HG03196 (cell line): ENCODE data around the gene USP48.

Experiments used
- ATAC-seq: cut with Tn5 transposase; IDR thresholded peaks from one replicate; pipeline ENCODE4 v1.9.1; 2021; ENCODE audit not compliant: unreplicated experiment

The USP48 gene

GRCh38 chr1:21670956-21671902 is 111.7 kb downstream of the USP48 start:
- ATAC-seq, result no peak

DNA sequence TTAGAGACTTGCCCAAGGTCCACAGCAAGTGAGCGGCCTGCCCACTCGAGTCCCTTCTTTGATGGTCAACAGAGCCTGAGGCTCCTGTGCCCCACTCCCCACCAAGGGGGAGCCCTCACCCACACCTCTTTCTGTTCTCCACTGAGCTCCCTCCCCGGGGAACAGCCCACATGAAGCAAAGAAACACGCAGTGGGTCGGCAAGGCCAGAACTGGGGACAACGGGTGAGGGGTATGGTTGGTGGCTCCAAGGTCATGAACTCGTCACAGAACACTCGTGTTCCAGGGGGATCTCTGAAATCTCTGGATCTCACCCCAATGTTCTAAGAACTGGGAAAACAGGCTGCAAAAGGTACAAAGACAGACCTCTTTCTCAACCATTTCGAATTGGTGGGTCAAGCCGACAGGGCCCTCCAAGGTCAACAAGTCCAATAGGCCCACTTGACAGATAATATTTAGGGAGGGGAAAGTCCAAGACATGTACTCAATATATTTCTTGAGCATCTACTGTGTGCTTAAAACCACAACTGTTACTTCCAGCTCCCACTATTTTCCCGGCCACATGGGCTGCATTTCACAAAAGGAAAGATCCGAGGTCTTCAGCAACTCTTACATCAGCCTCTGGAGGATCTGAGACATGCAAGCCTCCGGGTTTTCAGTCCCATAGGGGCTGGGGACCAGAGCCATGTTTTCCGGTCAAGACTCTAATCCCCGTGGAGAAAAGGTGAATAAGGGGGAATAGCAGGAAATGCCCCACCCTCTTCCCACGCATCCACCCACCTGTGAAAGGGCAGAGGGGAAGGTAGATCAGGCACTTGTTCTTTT is 112.7 kb downstream of the USP48 start:
- ATAC-seq, result no peak

DNA sequence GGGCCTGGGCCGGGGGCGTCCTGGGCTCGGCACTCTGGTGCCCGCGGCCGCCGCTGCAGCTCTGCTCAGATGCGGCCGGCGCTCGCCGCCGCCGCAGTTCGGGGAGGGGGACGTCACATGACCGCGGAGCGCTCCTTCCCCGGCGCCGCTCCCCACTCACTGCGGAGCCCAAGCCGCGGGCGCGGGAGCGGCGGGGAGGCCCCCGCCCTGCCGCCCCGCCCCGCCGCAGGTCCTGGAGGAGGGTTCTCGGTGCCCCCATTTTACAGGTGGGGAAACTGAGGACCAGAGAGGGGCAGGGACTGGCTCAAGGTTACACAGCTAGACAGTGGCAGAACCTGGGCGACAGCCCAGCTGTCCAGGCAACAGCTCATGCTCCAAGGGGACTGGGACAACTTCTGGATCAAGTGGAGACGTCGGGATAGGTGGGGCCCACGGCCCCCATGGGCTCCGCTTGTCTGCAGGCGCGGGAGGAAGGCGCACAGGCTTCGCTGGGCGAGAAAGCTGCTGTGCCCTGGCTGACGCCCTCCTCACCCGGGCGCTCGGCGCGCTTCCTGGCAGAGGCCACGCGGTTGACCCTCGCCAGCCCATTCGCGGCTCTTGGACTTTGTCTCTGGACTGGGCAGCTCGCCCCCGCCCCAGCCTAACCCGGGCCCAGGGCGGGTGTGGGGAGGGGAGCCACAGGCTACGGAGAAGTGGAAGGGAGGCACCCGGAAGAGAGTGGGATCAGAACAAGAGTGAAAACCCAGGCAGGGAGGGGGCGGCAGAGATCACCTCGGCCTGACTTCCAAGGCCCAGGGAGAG is 113.5 kb downstream of the USP48 start, which contains the start of gene RAP1GAP:
TSS of gene RAP1GAP (minus strand) at position 100 of the 801 bp plus-strand sequence. CDS start 49,325 bp downstream, outside the sequence.
- no peak for ATAC-seq

DNA sequence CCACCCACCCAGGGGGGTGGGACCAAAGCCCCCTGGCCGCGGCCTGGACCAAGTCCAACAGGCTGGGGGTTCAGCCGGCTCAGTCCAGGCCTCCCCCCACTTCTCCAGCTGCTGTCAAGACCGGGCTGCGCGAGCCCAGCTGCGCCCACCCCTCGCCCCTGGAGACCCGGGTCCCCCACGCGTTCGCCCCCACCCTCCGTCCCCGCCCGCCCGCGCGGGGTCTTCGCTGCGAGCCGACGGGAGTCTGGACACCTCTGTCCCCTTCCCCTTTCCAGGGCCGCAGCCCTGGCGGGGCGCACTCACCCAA is 114.0 kb downstream of the USP48 start:
- ATAC-seq, result no peak

DNA sequence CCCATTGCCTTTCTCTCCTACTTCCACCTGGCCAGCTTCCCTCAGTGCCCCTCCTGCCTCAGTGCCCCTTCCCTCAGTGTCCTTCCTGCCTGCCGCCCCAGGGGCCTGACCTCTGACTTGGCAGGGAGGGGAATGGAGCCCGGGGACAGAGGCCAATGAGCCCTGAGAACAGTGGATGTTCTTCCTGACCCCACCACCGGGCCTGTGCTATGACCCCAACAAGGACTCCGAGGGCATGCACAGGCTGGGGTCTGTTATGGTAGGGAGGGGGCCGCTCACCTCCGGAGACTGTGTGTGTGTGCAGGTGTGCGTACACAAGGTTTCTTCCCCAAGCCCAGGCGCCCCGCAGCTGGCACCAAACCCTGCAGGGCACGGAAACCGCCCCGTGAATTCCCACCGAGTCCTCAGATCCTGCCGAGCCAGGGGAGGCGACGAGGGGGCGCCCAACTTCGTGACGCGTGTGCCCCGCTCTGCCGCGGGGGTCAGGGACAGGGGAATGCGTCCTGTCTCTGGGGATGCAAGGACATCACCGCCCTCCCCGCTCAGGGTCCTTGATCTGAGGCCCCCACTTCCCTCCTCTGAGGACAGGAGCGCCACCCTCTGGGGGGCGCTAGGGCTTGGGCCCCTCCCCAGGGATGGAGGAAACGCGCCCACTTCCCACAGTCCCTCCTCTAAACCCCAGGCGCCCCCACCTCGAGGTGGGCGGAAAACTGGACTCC is 114.6 kb downstream of the USP48 start:
- ATAC-seq, result no peak

DNA sequence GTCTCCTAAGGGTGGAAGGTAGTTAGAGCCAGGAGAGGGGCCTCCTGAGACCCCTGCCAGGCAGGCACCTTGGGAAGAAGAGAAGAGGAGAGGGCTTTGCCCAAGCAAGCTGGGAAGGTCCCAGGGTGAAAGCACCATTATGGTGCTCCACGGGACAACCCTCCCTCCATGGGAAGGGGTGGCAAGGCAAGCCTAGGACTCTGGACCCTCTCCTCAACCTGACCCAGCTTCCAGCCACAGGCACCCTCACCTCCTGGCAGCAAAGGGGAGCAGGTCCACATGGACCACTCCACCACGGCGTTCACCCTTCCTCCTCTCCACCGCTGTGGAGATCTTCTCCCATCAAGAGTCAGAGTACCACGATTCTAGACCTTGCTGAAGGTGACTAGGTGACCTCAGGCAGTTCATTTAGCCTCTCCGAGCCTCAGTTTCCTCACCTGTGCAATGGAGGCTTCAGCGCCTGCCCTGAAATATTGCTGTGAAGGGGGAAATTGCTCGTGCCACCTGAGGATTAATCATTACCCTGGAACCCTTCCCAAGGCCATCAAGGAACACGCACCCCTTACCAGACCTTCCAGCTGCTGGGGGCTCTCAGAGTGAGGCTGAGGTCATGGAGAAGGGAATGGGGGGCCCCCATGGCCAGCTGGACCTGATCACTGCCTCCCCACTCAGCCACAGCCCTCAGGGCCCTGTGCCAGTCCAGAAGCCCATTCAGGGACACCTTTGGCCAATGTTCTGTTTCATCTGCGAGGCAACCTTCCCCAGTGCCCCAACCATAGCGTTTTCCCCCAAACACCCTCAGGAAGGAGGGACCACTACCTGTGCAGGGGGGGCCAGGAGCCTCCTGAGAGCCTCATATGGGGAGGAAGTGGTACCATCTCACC is 115.4 kb downstream of the USP48 start:
- no peak for ATAC-seq

- no peak for ATAC-seq
These were observed 116.2 kb downstream of the USP48 start for GRCh38 chr1:21666576-21667320.

DNA sequence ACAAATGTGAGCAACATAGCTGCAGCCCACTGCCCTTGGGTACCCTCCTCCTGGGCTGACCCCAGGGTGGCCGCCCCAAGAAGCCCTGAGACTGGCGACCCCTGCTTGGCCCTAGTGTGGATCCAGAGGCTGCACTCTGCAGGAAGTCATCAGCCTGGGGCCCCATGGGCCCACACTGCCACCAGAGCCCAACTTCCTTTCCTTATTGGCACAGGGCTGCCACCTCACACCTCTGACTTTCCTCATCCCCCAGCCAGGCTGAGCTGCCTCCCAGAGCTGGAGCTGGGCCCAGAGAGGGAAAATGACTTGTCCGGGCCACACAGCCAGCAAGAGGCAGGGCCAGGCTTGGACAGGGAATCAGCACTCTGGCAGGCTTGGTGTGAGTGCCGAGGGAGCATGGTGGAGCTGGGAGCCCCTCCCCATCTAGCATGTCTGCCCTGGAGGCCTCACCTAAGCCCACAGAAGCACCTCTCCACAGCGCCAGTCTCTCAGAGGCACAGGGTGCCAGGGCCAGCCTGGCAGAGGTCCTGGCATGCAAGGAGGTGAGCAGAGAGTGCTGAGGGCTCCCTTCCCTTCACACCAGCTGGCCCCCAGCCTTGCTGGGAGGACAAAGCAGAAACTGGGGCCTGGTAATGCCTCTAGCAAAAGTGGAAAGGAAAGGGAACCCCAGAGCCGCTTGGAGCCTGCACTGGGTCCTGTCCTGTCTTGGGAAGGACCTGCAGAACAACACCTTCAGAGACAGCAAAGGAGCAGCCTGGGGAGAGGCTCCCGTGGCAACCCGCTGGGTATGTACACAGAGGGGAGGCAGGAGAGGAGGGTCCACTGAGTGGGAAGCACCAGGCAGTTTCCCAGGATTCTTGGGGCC is 117.0 kb downstream of the USP48 start:
- ATAC-seq, result no peak

- ATAC-seq, result no peak
These were observed 118.0 kb downstream of the USP48 start for GRCh38 chr1:21664806-21665588.

- ATAC-seq, result no peak
These were observed 118.8 kb downstream of the USP48 start for GRCh38 chr1:21663951-21664805.

DNA sequence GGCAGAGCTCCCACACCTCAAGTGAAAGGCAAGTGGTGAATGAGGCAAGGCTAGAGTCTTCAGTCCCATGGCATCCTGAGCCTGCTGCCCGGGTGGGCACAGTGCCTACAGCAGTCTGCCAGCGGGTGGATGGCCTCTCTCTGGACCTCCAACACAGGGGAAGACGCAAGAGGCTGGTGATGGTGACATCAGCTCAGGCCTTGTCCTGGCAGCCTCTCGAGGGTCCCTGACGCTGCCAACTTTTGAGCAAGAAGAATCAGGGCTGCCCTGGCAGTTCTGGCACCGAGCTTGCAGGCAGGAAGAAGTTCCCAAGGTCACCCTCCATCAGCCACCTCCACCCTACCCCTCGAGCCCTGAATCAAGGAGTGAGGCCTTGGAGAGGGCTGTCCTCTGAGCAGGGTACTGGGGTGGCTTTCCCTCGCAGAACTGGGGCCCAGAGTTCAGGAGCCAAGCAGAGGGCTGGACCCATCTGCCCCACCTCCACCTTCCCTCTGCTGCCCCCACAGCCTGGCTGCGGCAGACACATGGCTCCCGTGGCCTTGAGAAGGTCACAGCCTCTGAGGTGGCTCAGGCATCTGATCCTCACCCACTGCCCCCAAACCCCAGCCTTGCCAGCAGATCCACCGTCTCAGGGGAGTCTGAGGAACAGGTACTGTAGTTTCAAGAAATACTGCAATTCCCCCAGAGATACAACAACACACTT is 119.5 kb downstream of the USP48 start:
- no peak for ATAC-seq

- no peak for ATAC-seq
These were observed 120.3 kb downstream of the USP48 start for GRCh38 chr1:21662426-21663247.

DNA sequence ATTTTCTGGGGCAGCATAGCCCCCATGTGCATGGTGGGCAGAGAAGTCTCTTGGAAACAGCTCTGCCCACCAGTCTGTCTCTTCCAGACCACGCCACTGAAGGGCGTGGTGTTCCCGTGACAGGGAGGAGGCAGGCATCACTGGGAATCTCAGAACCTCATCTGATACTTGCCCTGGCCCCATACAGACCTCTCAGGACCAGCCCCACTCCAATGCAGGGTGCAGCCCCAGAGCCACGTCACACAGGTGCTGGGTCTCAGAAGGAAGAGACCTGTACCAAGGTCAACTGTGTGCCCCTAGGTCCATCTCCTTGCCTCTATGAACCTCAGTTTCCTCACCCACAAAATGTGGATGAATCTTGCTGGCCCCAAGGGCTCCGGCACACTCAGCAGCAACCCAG is 121.1 kb downstream of the USP48 start:
- no peak for ATAC-seq

DNA sequence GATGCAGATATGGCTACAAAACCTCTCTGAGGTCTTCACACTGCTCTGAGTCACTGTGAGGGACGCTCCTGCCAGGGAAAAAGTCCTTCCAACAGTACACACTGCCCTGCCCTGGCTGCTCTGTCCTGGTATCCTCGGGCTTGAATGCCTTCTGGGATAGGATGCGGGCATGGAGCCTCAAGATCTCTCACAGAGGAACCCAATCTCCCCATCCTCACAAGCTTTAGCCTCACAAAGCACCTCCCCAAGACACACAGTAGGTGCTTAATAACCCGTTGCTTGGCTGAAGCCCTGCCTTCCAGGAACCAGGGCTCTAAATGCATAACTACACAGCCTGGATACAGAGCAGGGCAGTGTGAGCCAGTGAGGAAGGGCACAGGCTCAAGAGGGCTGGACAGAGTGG is 123.0 kb downstream of the USP48 start:
- no peak for ATAC-seq
